OCI-LY1 (cell line): Measurements from ENCODE around the gene CEMIP.

Experiments
- EZH2 ChIP-seq: fragments of 200-600 bp; sonication (generic), shearing (Covaris generic); IDR thresholded peaks from 2 replicates; pipeline ENCODE4 v1.8.0; 2017; ENCODE audit warnings: borderline replicate concordance, mixed run types, mild to moderate bottlenecking, antibody characterized with exemption, low read length, moderate library complexity, mixed read lengths
- TF ChIP-seq, protein P1 (sequence below): fragments of 200-600 bp; sonication (generic), shearing (Covaris generic); IDR thresholded peaks from 2 replicates; pipeline ENCODE4 v1.5.1; 2017; ENCODE audit warnings: mild to moderate bottlenecking, antibody characterized with exemption, low read length, moderate library complexity, mixed read lengths

DNA sequence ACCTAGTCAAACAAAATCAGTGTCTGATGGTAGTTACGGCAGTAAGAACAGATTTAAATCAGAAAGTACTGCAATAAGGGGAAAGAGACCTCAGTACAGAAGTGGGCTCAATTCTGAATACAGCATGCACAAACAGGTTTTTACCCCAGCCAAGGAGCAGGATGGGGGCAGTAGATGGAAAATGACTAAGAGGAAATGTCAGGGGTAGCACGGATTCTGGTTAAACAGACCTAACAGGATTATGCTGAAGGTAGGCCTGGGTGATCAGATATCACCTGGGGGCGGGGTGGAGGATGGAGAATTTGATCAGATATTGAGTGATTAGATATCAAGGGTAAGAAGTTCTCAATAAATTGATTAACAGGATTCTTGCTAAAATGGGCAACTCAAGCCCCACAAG, 191.5 kb downstream of the CEMIP start:
- TF ChIP-seq EZH2 = no peak
- TF ChIP-seq, protein P1, sequence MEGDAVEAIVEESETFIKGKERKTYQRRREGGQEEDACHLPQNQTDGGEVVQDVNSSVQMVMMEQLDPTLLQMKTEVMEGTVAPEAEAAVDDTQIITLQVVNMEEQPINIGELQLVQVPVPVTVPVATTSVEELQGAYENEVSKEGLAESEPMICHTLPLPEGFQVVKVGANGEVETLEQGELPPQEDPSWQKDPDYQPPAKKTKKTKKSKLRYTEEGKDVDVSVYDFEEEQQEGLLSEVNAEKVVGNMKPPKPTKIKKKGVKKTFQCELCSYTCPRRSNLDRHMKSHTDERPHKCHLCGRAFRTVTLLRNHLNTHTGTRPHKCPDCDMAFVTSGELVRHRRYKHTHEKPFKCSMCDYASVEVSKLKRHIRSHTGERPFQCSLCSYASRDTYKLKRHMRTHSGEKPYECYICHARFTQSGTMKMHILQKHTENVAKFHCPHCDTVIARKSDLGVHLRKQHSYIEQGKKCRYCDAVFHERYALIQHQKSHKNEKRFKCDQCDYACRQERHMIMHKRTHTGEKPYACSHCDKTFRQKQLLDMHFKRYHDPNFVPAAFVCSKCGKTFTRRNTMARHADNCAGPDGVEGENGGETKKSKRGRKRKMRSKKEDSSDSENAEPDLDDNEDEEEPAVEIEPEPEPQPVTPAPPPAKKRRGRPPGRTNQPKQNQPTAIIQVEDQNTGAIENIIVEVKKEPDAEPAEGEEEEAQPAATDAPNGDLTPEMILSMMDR = no peak
